ENCODE data around the gene NAGPA.

Gene NAGPA

GRCh38 chr16:5070431-5071186 lies 36.9 kb upstream of the NAGPA start:
- H3F3A ChIP-seq (ENCODE audit: insufficient read depth, low read length): no peaks in the 10 kb centered on the region
- no peak overlapping the region for H3K4me3 ChIP-seq (ENCODE audit: low read depth, low read length, poor library complexity, severe bottlenecking)
- peaks cover 17% of the 10 kb centered on the region for H3K4me1 ChIP-seq (ENCODE audit: insufficient read depth, low read length, severe bottlenecking)
- H4K20me1 ChIP-seq (ENCODE audit: insufficient read depth, low read length): no peaks in the 10 kb centered on the region
- no peaks in the 10 kb centered on the region for H3K27me3 ChIP-seq (ENCODE audit: insufficient read depth, low read length)
- H3K4me2 ChIP-seq (ENCODE audit: low read length): no peak overlapping the region
- H3K27ac ChIP-seq (ENCODE audit: low read depth, low read length, poor library complexity, severe bottlenecking): no peak overlapping the region
- TF ChIP-seq EZH2 (IDR thresholded peaks at IDR 0.05; ENCODE audit: borderline replicate concordance, low read length): no peak
- TF ChIP-seq, protein P1, sequence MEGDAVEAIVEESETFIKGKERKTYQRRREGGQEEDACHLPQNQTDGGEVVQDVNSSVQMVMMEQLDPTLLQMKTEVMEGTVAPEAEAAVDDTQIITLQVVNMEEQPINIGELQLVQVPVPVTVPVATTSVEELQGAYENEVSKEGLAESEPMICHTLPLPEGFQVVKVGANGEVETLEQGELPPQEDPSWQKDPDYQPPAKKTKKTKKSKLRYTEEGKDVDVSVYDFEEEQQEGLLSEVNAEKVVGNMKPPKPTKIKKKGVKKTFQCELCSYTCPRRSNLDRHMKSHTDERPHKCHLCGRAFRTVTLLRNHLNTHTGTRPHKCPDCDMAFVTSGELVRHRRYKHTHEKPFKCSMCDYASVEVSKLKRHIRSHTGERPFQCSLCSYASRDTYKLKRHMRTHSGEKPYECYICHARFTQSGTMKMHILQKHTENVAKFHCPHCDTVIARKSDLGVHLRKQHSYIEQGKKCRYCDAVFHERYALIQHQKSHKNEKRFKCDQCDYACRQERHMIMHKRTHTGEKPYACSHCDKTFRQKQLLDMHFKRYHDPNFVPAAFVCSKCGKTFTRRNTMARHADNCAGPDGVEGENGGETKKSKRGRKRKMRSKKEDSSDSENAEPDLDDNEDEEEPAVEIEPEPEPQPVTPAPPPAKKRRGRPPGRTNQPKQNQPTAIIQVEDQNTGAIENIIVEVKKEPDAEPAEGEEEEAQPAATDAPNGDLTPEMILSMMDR (IDR thresholded peaks at IDR 0.05; ENCODE audit: low read length): no peak
- peaks cover 17% of the 10 kb centered on the region; the same call in 1 of the 2 replicates for H3K36me3 ChIP-seq (ENCODE audit: insufficient read depth, low read length)
- H2AFZ ChIP-seq (ENCODE audit: low read length): peak overlapping the region; percentile 47; the same call in 1 of the 2 replicates
- H3K9me2 ChIP-seq (ENCODE audit: low read depth, low read length): no peaks in the 10 kb centered on the region
- no peak overlapping the region for H3K9ac ChIP-seq (ENCODE audit: low read length)
- H3K9me3 ChIP-seq (ENCODE audit: low read length): no peaks in the 10 kb centered on the region
- H3K79me2 ChIP-seq (ENCODE audit: insufficient read depth, low read length): no peaks in the 10 kb centered on the region; the same call in 1 of the 2 replicates

- no peaks in the 10 kb centered on the region for H4K20me1 ChIP-seq (ENCODE audit: insufficient read depth, low read length)
- no peaks in the 10 kb centered on the region; the same call in 1 of the 2 replicates for H3K79me2 ChIP-seq (ENCODE audit: insufficient read depth, low read length)
- H3K9ac ChIP-seq (ENCODE audit: low read length): no peak overlapping the region
- H3K9me3 ChIP-seq (ENCODE audit: low read length): no peaks in the 10 kb centered on the region
- H3F3A ChIP-seq (ENCODE audit: insufficient read depth, low read length): no peaks in the 10 kb centered on the region
- TF ChIP-seq, protein P1 (IDR thresholded peaks at IDR 0.05; ENCODE audit: low read length): no peak
- TF ChIP-seq EZH2 (IDR thresholded peaks at IDR 0.05; ENCODE audit: borderline replicate concordance, low read length): no peak
- H2AFZ ChIP-seq (ENCODE audit: low read length): no peak overlapping the region
- no peak overlapping the region for H3K27ac ChIP-seq (ENCODE audit: low read depth, low read length, poor library complexity, severe bottlenecking)
- peaks cover 17% of the 10 kb centered on the region for H3K4me1 ChIP-seq (ENCODE audit: insufficient read depth, low read length, severe bottlenecking)
- H3K36me3 ChIP-seq (ENCODE audit: insufficient read depth, low read length): peaks cover 11% of the 10 kb centered on the region; the same call in 1 of the 2 replicates
- H3K4me2 ChIP-seq (ENCODE audit: low read length): no peak overlapping the region
- H3K27me3 ChIP-seq (ENCODE audit: insufficient read depth, low read length): no peaks in the 10 kb centered on the region
- no peaks in the 10 kb centered on the region for H3K9me2 ChIP-seq (ENCODE audit: low read depth, low read length)
- no peak overlapping the region for H3K4me3 ChIP-seq (ENCODE audit: low read depth, low read length, poor library complexity, severe bottlenecking)
Observed at GRCh38 chr16:5069854-5070253, 36.1 kb upstream of the NAGPA start.

- no peaks in the 10 kb centered on the region for H3K9me2 ChIP-seq (ENCODE audit: low read depth, low read length)
- H3K79me2 ChIP-seq (ENCODE audit: insufficient read depth, low read length): no peaks in the 10 kb centered on the region; the same call in 1 of the 2 replicates
- H3K27me3 ChIP-seq (ENCODE audit: insufficient read depth, low read length): no peaks in the 10 kb centered on the region
- H3K4me1 ChIP-seq (ENCODE audit: insufficient read depth, low read length, severe bottlenecking): peaks cover 17% of the 10 kb centered on the region
- H3K36me3 ChIP-seq (ENCODE audit: insufficient read depth, low read length): 0 out of 2 replicates have a peak, but pooled peaks cover 4% of the 10 kb centered on the region
- TF ChIP-seq EZH2 (IDR thresholded peaks at IDR 0.05; ENCODE audit: borderline replicate concordance, low read length): no peak
- TF ChIP-seq, protein P1 (IDR thresholded peaks at IDR 0.05; ENCODE audit: low read length): no peak
- H3K4me3 ChIP-seq (ENCODE audit: low read depth, low read length, poor library complexity, severe bottlenecking): no peak overlapping the region
- no peak overlapping the region for H2AFZ ChIP-seq (ENCODE audit: low read length)
- H3K4me2 ChIP-seq (ENCODE audit: low read length): no peak overlapping the region
- H3K27ac ChIP-seq (ENCODE audit: low read depth, low read length, poor library complexity, severe bottlenecking): no peak overlapping the region
- no peaks in the 10 kb centered on the region for H3F3A ChIP-seq (ENCODE audit: insufficient read depth, low read length)
- no peaks in the 10 kb centered on the region for H4K20me1 ChIP-seq (ENCODE audit: insufficient read depth, low read length)
- H3K9ac ChIP-seq (ENCODE audit: low read length): no peak overlapping the region
- H3K9me3 ChIP-seq (ENCODE audit: low read length): no peaks in the 10 kb centered on the region
Observed at GRCh38 chr16:5069048-5069447, 35.3 kb upstream of the NAGPA start.

Measured in OCI-LY1 (cell line).